OCI-M1 (cell line): ENCODE results near the gene ATP8A2.

Experiments used
- DNase-seq: peaks from one replicate; lab custom pipeline; 2025; lab: John Stamatoyannopoulos, UW

The ATP8A2 gene

GRCh38 chr13:25684491-25684890 is 312.7 kb downstream of the ATP8A2 start:
- no peak for DNase-seq

- DNase-seq = no peak
These were observed 315.2 kb downstream of the ATP8A2 start for GRCh38 chr13:25686831-25687470.

GRCh38 chr13:25687471-25688225 is 315.9 kb downstream of the ATP8A2 start:
- DNase-seq = no peak

DNA sequence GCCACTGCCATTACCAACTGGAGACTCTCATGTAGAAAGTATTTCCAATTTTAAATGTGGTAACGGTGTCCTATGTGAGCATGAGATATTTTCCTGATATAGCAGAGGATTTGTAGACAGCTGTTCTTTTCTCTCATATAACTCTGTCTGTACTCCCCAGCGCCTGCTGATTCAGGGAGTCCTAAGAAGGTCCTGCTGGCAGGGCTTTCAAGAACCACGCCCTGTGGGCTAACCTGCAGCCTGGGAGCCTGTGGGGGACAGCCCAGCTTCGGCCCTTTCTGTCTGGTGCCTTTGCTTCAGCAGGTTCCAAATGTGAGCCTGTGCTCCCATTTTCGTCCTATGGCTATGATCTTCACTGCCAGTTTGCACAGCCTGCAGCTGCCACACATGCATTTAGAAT is 316.8 kb downstream of the ATP8A2 start:
- DNase-seq = no peak

GRCh38 chr13:25689539-25689938 is 317.8 kb downstream of the ATP8A2 start:
- DNase-seq = no peak

GRCh38 chr13:25690582-25690981 is 318.8 kb downstream of the ATP8A2 start:
- DNase-seq = no peak

DNA sequence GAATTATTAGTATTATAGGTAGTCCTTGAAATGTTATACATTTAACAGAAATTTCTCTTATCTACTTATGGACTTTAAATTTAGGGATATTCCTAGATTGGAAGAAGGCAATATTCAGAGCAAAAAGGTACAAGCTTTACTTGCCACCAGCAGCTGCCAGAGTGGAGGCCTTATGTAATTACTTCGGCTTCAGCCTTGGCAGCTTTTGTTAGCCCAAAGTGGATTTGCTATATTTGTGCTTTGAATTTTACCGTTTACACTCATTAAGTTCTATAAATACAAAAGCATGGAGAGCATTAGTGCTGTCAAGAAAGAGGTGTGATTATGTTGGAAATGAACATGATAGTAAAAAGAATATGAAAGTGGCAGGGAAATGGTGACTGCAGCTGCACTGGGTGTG is 319.9 kb downstream of the ATP8A2 start:
- no peak for DNase-seq

GRCh38 chr13:25692099-25692498 is 320.3 kb downstream of the ATP8A2 start:
- DNase-seq = no peak

GRCh38 chr13:25699056-25699455 is 327.3 kb downstream of the ATP8A2 start:
- no peak for DNase-seq

DNA sequence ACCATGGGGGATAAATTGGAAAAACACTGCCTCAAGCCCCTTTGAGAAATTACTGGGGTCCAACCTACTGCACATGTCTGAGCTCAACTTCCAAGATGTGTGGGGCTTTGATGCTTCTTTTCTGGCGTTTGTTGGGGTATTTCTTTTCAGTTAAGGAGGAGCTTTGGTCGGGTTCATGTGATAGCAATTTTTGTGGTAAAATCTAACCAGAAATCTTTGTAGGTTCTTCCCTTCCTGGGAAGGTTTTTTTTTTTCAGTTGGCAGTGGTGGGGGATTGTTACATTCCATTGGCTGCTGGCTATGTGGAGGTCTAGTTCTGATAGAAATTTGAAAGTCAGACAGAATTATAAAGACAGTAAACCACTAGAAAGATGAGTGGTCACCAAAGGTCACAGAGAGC is 327.8 kb downstream of the ATP8A2 start:
- no peak for DNase-seq

GRCh38 chr13:25701304-25701703 is 329.5 kb downstream of the ATP8A2 start:
- DNase-seq = no peak

DNA sequence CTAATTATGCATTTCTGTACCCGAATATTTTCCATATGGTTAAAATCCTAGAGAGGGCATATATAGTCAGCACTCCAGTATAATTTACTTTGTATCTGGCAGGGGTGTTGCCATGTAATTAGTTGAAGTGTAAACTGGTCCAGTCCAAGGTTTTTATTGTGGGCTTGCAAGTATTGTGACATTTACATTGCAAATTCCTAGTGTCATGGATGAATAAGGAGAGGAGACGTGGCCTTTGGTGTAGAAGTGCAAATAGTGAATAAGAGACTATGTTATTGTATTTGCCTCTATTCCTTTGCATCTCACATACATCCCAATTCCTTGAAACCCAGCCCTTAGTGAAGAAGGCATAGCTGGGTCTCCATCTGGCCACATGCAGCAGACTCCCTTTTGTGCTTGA is 330.6 kb downstream of the ATP8A2 start:
- no peak for DNase-seq

GRCh38 chr13:25707726-25708125 is 336.0 kb downstream of the ATP8A2 start:
- DNase-seq = no peak

DNA sequence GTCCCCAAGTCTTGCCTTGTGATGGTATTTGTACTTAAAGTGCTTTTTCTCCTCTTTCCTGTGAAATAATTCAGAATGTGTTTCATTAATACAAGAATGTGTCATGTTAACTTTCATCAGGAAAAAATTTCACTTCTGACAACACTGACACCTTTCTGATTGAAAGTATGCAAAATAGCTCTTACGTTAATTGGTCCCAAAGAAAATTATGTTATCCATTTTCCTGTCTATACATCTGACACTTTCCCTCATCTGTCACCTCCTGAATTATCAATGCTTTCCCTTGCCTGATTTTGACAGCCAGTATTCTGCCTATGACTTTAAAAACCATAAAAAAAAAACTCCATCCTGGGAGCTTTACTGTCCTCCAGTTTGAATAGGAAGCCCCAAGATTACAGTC is 336.5 kb downstream of the ATP8A2 start:
- no peak for DNase-seq

DNA sequence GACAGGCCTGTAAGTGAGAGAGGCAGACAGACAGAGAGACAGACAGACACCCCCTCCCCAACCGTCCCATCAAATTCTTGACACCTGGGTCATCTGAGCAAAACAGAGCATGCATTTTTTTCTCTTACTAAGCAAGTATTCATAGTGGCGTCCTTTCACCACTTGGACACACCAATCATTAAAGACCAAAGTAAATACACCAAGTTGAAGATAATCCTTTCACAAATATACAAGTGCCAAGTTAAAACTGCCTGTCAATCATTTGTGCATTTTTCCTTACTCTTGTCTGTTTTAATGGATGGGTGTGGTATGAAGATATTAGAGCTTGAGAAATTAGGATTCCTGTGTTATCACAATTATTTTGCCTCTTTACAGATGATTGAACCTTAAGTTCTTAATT is 337.3 kb downstream of the ATP8A2 start:
- DNase-seq = no peak

DNA sequence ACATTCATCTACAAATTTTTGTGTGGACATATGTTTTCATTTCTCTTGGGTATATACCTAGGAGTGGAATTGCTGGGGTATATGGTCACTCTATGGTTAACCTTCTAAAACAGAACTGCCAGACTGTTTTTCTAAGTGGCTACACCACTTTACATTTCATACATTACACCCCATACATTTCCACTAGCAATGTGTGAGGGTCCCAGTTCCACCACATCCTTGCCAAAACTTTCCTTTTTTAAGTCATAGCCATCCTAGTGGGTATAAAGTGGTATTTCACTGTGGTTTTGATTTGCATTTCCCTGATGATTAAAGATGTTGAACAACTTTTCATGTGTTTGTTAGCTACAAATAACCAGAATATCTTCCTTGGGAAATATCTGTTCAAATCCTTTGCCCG is 344.0 kb downstream of the ATP8A2 start:
- DNase-seq = no peak

- no peak for DNase-seq
These were observed 346.0 kb downstream of the ATP8A2 start for GRCh38 chr13:25717666-25718197.

GRCh38 chr13:25719666-25720065 is 347.9 kb downstream of the ATP8A2 start:
- no peak for DNase-seq

DNA sequence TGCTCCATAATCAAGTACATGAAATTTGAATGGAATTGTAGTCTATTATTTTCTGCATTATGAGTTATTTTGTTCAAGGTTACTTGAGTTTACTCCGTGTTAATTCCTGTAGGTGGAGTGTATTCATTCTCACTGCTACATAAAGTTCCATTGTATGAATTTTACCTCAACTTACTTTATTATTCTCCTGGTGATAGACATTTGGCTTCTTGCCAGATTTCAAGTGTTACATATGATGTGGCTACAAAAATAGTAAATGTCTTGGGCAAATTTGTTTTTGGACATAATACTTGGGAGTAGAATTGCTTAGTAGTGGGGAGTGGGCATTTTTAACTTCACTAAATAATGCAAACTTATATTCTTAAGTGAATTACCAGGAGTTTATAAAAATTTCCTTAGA is 351.1 kb downstream of the ATP8A2 start:
- no peak for DNase-seq

GRCh38 chr13:25725104-25725503 is 353.3 kb downstream of the ATP8A2 start:
- DNase-seq = no peak

GRCh38 chr13:25727250-25727649 is 355.5 kb downstream of the ATP8A2 start:
- DNase-seq = no peak

GRCh38 chr13:25727810-25728209 is 356.0 kb downstream of the ATP8A2 start:
- DNase-seq = no peak

- DNase-seq = no peak
These were observed 357.4 kb downstream of the ATP8A2 start for GRCh38 chr13:25729201-25729600.

DNA sequence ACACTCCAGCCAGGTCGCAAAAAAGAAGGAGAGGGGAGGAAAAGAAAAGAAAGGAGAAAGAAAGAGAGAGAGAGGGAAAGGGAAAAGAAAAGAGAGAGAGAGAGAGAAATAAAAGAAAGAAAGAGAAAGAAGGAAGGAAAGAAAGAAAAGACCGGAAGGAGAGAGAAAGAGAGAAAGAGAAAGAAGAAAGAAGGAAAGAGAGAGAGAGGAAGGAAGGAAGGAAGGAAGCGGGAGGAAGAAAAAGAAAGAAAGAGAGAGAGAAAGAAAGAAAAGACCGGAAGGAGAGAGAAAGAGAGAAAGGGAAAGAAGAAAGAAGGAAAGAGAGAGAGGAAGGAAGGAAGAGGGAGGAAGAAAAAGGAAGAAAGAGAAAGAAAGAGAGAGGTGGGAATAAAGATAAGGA is 359.3 kb downstream of the ATP8A2 start:
- no peak for DNase-seq
